ENCODE data around the gene PTPRT. TPM values are rescaled to one million over a fixed set of nuclear protein-coding genes. Genes with fewer than 3 reads are reported as not detected.

The PTPRT gene
- total RNA-seq, 1 donor from 2014 or later: not detected

DNA sequence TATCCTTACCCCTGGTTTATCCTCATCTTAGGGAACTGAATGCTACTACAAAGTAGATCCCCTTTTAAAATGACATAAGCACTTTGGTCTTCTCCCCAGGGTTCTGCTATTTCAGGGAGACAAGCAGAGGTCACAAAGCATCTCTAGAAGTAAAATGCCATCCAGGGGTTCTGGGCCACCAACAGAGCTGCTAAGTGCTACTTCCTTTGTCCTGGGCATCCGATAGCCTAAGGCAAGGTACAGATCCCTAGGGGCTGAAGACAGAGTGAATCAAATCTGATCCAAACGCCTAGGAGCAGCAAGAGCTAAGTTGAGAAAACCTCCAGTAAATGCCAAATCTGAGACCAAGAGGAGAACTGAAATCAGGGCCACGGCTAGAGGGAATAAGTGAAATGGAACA is 161.2 kb downstream of the PTPRT start:
- DNase-seq (ENCODE audit: low read depth): no peak

DNA sequence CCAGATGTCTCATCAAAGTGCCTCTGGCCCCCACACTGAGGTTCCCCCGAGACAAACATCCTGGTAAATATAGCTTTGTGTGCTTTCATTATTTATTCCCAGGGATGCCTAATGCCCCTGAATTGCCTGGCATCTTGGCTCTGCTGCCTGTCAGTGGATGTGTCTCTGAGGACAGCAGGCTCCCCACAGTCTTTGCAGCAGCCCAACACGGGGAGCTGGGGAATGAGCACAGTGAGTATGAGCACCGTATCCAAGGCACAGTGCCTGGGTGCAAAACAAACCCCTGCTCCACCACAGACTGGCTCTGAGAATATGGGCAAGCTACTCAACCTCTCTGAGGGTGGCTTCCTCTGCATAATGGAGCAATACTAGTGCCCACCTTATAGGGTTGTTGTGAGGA is 165.9 kb downstream of the PTPRT start:
- DNase-seq (ENCODE audit: low read depth): no peak

DNA sequence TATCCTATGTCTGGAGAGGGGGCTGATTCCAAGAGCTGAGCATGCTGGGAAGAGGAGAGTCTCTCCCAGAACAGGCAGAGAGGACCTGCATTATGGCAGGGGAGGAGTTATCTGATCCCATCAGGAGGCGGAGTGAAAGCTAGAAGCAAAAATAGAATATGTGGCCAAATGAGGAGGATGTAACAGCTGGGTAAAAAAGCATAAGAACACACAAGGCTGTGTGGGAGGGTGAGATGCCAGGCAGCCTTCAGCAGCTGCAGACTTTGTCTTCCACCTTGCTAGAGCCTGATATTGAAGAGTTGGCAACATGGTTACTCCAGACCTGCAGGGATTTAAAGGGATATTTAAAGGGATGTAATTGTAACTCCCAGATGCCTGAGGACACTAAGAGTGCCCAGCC is 167.1 kb downstream of the PTPRT start:
- DNase-seq (ENCODE audit: low read depth): no peak

DNA sequence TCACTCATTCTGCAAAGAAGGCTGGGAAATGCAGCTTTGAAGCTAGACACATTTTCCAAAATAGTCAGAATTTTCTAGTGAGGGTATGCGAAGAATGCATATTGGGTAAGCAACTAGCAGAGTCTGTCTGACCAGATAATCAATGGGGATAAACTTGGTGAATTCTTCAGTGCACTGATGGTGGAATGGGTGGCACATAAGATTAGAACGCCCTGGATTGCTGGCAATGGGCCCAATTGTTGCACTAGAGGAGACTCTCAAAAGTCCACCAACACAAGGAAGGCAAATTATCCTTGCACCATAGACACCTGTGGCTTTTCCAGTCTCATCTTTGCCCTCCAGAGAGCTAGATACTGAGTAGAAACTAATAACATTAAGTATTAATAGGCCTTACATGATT is 167.6 kb downstream of the PTPRT start:
- DNase-seq (ENCODE audit: low read depth): no peak

DNA sequence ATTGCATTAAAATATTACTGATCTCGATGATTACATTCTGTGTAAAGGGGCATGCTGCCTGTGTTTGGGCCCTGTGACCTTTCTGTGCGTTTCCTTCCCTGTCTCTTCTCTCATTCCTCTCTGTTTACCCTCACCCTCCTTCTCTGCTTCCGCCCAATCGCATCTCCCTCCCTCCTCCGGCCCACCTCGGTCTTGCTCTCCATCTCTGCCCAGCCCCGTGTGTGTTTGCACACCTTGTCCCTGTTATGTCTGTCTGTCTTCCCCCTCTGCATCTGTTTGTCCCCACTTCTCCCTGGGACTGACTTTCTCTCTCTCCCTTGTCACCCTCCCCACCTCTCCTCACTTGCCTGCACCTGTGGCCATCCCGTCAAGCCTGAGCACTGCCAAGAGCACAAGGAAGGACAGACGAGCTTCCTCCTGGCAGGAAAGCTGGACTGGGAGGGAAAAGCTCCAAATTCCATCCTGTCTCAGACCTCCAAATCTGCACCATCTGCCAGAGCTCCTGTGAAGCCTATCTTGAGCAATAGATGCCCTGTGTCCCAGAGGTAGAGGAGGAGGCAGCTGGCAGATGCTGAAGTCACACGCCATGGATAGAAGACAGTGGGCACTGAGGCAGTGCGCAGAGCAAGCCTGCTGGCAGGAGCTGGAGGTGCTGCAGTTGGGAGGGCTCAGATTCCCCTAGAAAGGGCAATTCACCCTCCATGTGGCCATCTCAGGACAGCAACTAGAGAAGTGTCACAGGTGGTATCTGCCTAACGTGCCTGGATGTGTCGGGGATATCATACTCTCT is 172.3 kb downstream of the PTPRT start:
- no peak for DNase-seq (ENCODE audit: low read depth)

DNA sequence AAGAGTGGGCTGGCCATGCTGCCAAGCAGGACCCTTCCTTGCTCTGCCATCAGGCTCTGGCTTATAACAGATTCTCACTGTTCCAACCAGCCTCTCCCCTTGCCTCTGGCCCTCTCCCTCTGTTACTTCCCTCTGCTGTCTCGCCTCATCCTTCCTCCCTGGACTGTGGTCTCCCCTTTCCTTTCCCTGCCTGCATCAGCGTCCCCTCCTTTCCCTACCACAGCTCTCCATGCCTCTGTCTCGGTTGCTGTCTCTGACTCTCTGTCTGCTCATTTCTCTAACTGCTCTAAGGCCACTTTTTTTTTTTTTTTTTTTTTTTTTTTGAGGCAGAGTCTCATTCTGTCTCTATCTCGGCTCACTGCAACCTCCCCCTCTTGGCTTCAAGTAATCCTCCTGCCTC is 173.4 kb downstream of the PTPRT start:
- DNase-seq (ENCODE audit: low read depth): no peak

DNA sequence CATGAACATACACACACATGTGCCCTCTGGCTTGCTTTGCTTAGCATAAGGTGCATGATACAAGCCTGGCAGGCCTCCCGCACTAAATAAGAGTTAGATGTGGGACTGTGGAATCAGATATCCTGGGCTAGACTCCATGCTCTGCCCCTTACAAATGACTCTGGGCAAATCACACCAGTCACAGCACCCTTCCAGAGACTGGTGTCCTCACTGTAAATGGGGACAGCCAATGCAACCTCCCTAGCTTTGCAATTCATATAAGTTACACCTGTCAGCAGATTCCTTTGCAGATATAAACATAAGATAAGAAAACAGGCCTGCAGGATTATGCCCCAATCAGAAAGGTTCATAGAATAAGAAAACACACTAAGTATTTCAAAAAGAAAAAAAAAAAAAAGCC is 174.1 kb downstream of the PTPRT start:
- no peak for DNase-seq (ENCODE audit: low read depth)

DNA sequence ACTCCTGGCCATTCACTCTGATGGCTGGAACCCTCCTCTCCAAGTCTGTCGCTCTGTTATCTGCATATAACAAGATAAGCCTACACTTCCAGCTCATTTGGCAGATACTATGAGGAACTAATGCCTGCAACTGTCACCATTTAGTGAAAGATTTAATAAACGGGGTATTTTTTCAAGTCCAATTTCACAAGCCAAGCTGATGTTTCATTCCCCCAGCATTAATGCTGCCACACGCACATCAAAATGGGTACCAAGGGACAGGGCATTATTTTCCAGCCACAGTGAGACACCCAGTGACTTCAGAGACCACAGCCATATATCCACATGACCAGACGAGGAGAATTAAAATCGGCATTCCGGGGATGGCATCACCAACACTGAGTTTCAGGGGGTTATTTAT is 175.5 kb downstream of the PTPRT start:
- no peak for DNase-seq (ENCODE audit: low read depth)

DNA sequence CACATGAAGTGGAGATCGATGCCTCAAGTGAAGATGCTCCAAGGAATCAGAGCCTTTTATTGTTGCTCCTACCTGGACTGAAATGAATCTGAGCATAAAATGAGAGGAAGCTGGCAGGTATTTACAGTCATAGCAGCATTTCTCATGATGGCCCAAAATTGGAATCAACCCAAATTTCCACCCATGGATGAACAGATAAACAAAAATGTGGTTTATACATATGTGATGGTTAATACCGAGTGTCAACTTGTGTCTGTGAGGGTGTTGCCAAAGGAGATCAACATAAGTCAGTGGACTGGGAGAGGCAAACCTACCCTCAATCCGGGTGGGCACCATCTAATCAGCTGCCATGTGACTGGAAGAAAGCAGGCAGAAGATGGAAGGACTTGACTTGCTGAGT is 178.2 kb downstream of the PTPRT start:
- DNase-seq (ENCODE audit: low read depth): no peak

DNA sequence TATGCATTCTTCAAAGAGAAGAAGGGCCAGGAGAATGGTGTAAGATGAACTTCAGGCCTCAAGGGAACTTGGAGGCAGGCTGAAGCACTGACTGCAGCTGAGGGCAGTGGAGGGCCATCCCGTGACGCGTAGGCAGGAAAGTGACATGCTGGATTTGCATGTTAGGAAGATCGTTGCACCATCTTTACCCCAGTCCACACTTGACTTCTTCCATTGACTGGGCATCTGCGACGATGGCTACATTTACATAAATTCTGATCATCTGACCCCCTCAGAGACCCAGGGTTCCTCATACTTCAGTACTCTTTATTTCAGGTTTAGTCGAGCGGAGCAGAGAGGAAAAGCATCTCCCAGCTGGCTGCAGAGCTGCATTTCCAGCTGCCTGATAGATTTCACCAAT is 180.2 kb downstream of the PTPRT start:
- no peak for DNase-seq (ENCODE audit: low read depth)

DNA sequence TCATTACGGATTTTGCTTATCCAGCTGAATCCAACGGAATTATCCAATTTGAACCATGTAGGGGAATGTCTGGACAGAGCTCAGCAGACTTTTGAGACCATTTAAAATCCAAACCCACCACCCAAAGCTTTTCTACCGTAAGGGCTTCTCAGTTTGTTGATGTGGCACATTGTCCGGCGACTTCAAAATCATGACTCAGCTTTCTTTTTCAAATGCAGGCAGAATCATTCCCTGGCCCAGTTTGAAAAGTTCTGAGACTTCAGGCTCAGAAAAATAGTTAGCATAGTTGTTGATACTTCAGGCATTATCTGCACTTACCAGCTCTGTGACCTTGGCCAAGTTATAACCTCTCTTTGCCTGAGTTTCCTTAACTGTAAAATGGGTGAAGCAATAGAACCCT is 182.2 kb downstream of the PTPRT start:
- no peak for DNase-seq (ENCODE audit: low read depth)

DNA sequence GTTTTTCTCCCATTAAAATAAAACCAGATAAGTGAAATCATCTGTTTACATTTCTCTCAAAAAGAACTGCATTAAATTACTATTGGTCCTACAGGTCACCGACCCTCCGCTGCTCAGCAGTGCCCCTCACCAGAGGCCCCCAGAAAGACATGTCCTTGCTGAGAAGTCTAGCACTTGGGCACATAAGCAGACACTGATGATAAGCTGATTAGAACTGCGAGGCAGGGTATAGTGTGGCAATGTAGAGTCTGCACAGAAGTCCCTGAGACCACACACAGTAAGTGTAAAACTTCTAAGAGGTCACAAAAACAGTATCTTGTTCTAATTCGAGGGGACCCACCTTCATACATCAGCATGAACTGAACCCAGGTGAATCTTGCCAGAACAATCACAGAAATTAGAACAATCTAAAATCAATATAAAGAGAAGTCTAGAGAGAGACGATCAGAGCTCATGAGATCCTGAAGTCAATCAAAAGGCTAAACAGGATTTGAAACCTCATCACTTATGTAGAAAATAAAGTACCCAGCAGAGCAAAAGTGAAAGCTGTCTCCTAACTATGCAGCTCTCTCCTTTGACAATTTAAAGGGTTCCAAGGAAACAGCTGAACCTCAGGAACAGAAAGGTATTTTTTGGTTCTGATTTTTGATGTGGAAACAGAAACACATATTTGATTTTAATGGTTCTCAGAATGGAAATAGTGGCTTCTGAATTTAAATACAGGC is 182.9 kb downstream of the PTPRT start:
- no peak for DNase-seq (ENCODE audit: low read depth)

DNA sequence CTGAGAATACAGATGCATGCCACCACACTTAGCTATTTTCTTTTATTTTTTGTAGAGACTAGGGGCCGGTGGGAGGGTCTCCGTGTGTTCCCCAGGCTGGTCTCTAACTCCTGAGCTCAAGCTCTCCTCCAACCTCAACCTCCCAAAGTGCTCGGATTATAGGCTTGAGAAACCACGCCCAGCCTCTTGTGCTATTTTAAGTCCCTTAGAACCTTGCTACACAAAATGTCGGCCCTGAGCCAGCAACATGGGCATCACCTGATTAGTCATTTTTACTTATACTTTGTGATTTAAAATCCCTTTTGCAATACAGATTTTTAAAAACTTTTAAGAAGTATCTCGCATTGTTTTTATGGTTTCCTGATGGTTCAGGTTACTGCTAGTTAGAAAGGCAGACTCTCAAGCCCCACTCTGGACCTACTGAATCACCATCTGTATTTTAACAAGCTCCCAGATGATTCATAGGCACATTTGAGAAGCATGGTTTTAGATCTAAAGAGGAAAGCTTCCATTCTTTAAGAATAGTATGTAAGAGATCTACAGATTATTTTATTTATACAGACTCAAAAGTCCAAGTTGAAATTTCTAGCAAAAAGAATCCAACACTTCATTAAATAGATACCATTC is 186.3 kb downstream of the PTPRT start:
- no peak for DNase-seq (ENCODE audit: low read depth)

DNA sequence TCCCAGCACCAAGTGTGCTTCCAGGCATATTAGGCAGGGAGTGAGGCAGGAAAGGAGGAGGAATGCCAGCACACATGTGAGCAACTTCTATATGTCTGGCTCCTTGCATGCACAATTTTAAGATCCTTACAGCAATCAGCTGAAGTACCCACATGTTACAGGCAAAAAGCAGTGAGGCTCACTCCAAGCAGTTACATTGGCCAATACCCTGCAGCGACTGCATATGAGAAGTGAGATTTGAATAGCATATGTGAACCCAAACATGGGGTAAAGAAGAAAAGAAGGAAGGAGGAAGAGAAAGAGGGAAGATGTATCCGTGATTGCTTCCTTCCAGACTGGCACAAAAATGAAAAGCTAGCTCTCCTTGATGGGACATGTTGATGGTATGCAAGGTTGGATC is 193.6 kb downstream of the PTPRT start:
- no peak for DNase-seq (ENCODE audit: low read depth)

DNA sequence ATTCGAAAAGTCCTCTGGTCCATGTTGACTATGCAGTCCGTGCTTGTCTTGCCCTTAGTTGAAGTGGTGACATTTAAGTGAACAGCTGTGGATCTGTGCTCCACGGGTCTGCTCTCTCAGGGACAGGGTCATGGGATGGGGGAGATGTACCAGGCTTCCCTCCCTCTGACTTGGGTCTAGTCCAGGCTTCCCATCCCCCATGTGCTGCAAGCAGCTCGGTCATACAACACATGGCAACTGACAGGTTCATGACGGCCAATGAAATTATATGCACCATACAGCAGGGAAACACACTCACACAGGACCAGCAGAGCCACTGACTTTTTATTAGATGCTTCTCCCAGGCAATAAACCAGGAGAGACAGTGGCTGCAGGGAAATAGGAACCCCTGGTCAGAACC is 201.4 kb downstream of the PTPRT start:
- no peak for DNase-seq (ENCODE audit: low read depth)

DNA sequence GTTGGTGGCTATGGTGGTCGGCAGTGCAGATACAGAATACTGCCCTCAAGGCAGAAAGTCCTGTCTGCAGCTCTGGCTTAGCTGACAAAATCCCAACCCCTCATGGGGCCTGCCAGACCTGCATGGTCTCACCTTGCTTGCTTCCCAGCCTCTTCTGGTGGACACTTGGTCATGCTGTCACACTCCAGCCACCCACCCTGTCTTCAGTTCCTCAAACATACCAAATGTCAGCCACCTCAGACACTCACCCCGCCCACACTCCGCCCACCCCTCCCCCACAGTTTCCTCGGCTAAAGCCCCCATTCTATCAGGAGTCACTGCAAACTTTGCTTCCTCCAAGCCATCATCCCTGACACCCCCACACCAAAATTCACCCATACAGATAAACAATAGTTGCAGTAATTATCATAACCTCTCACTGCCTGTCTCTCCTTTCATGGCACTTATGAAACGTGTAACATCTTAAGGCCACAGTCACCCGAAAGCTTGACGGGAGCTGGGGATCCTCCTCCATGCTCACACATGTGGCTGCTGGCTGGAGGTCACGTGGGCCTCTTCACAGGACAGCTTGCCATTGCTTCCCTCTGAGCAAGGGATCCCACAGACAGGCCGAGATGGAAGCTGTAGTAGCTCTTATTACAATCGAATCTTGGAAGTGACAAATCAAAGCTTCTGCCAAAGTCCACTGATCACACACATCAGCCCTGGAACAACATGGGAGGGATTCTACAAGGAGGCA is 202.2 kb downstream of the PTPRT start:
- DNase-seq (ENCODE audit: low read depth): no peak

DNA sequence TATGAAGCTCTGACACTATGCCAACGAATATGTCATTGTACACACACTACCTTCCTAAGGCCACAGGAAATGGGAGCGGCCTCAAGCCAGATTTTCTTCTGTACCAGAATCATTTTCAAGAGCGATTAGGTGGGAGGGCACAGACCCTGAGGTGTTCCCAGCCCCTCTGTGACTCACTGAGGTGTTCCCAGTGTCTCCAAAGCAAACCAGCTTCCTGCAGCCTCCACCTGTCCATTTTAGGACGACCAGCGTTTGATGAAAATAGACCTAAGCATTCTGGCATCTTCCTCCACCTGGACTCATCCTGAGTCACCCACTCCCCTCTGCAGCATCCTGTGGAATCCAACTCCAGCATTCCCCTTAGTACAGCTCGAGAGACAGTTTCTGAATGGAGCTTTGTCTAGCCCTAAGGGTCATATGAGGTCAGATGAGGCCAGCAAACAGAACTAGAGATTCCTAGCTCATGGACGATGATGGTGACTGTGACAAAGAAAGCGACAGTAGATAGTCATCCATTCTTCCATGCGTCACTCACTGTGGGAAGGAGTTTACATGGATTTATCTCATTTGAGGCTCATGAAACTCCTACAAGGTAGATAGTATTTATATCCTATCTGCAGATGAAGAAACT is 203.4 kb downstream of the PTPRT start:
- no peak for DNase-seq (ENCODE audit: low read depth)

DNA sequence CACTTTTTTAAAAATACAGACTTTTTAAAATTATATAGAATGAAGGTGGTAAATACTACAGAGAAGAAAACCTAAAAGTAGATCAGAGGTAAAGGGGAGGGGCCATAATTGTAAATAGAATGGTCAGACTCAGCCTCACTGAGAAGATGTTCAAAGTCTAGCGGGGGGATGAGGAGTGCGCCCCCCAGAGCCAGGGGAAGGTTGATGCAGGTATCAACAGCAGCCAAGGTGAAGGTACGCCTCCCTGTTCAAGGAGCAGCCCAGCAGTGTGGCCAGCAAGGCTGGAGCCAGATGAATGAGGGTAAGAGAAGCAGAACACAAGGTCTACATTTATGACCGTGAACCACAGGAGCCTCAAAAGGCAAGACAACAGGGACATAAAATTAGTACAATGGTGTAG is 204.1 kb downstream of the PTPRT start:
- no peak for DNase-seq (ENCODE audit: low read depth)

DNA sequence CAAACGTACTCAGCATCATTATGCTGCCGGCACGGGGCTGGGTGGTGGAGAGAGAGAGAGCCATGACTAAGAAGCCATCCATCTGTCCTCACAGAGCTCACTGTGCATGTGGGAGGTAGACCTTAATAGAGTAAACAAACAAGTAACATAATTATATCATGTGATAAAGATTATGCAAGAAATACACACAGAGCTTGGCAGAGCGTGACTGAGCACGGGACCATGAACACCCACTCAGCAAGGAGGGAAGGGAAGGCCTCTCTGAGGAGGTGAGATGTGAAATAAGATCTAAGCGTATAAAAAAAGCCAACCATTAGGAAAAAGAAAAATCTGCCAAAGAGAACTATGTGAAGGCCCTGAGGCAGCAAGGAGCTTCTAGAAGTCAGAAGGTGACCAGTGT is 207.5 kb downstream of the PTPRT start:
- no peak for DNase-seq (ENCODE audit: low read depth)

DNA sequence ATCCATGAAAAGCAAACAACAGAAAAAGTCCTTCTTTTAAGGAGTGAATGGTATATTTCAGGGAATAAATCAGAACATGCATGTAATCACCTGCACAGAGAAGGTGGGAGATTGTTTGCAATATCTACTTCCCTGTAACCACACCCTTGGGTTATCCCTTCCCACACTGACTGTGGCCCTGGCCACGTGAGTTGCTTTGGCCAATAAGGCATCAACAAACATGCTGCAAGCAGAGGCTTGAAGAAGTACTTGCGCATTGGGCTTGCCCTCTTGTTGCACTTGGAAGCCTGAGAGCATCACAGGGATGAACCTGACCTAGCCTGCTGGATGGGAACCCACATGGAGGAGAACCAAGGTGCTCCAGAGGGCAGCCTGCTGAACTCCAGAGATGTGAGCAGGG is 208.5 kb downstream of the PTPRT start:
- no peak for DNase-seq (ENCODE audit: low read depth)

DNA sequence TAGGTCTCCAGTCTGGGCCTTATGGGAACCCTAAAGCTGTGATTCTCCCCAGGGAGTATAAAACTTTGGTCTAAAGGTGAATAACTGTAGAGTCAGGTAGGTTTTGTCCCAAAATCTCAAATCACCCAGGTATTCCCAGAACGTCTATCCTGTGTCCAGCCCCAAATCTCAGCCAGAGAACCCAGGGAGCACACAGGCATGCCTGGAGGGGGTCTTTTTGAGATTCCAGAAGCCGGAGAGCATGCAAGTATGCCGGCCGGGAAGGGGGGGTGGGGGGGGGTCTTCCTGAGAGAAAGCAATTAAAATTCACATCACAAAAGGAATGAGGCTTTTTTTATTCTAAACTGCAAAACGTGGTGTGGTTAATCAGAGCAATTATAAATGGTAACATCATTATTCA is 210.0 kb downstream of the PTPRT start:
- DNase-seq (ENCODE audit: low read depth): no peak
